Stimulated activated CD8-positive, alpha-beta memory T cell treated with anti-CD3 and anti-CD28 coated beads, Interleukin-15, amount 100 ng/mL, for 48 hours (primary cell): ENCODE measurements around the gene HNRNPCL1.
"Not testable (repeated sequence)": the region's sequence is repeated elsewhere in the genome, so short reads cannot be mapped to it uniquely, and the experiment has no call there.

ENCODE experiments used
- DNase-seq, 2 donors: peaks; one replicate each; pipeline ENCODE4 v3.0.0-alpha.2; 2020; ENCODE audit warnings: low read depth in 2 of 2

Gene HNRNPCL1

GRCh38 chr1:12848620-12849019 is at the start of gene HNRNPCL1:
Gene HNRNPCL1 (minus strand): TSS chr1:12848720. CDS start chr1:12848289, 431 bp downstream.
- not testable (repeated sequence) for DNase-seq

GRCh38 chr1:12898170-12898569 is 49.6 kb upstream of the HNRNPCL1 start, which contains the start of gene PRAMEF10:
Gene PRAMEF10 (minus strand): TSS chr1:12898270. CDS start chr1:12895847, 2,423 bp downstream.
- not testable (repeated sequence) for DNase-seq

DNA sequence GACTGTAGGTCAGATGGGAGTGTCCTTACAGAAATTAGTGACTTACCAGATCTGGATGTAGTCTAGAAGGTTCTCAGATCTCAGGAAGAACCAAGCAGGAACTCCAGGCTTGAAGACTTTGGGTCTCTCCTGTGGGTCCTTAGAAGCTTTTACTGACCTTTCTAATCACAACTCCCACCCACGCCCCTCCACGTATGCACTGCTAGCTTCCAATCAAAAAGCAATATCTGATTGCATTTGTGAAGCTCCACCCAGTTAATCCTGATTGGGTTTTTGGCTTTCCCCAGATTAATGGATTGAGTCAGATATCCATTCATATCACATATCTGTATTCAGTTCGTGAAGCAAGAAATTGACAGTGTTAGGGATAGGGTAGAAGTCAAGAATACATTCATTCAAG is 37.6 kb upstream of the HNRNPCL1 start, which contains the start of gene PRAMEF4:
TSS of gene PRAMEF4 (minus strand) at position 101 of the 400 bp plus-strand sequence. CDS start 2,807 bp downstream, outside the sequence.
- DNase-seq, result not testable (repeated sequence)

DNA sequence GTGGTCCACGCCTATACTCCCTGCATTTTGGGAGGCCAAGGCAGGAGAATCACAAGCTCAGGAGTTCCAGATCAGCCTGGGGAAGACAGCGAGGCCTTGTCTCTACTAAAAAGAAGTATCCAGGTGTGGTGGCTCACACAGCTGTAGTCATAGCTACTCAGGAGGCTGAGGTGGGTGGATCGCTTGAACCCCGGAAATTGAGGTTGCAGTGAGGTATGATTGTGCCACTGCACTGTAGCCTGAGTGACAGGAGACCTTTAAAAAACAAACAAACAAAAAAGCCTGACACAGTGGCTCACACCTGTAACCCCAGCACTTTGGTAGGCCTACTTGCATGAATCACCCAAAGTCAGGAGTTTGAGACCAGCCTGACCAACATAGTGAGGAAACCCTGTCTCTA is 29.9 kb upstream of the HNRNPCL1 start:
- DNase-seq, result not testable (repeated sequence)

- DNase-seq, result not testable (repeated sequence)
Measured at GRCh38 chr1:12863131-12863880, 14.8 kb upstream of the HNRNPCL1 start.

DNA sequence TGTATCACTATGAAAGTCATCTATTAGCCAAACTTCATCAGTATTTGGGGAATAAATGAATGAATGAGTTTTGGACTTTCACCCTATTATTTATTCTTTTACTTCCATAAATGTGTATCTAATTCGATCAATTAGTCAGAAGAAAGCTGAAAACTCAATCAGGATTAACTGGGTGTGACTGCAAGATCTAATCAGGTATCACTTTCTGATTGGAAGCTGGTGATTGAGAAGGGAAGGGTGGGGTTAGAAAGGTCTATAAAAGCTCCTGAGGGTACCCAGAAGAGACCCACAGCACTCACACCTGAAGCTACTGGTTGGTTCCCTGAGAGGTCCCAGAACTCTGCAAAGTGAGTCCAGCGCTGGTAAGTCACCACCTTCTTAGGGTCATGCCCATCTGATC is 8.3 kb upstream of the HNRNPCL1 start, which contains the start of gene PRAMEF2:
TSS of gene PRAMEF2 (plus strand) at position 301 of the 400 bp plus-strand sequence. CDS start 1,924 bp downstream, outside the sequence.
- DNase-seq, result not testable (repeated sequence)

DNA sequence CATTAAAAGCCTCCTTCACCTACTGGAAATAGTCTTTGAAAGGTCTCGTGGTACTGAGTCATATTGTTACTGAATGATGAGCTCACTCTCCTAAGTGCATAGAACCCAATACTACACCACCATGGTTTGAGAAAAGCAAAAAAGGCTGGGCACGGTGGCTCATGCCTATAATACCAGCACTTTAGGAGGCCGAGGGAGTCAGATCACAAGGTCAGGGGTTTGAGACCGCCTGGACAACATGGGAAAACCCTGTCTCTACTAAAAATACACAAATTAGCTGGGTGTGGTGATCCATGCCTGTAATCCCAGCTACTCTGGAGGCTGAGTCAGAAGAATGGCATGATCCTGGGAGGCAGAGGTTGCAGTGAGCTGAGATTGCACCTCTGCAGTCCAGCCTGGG is 3.3 kb upstream of the HNRNPCL1 start:
- no peak for DNase-seq

GRCh38 chr1:12833251-12833650 is 15.3 kb downstream of the HNRNPCL1 start:
- not testable (repeated sequence) for DNase-seq

DNA sequence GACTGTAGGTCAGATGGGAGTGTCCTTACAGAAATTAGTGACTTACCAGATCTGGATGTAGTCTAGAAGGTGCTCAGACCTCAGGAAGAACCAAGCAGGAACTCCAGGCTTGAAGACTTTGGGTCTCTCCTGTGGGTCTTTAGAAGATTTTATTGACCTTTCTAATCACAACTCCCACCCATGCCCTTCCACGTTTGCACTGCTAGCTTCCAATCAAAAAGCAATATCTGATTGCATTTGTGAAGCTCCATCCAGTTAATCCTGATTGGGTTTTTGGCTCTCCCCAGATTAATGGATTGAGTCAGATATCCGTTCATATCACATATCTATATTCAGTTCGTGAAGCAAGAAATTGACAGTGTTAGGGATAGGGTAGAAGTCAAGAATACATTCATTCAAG is 17.2 kb downstream of the HNRNPCL1 start, which contains the start of gene PRAMEF11:
TSS of gene PRAMEF11 (minus strand) at position 101 of the 400 bp plus-strand sequence. CDS start 2,621 bp downstream, outside the sequence.
- DNase-seq, result not testable (repeated sequence)

DNA sequence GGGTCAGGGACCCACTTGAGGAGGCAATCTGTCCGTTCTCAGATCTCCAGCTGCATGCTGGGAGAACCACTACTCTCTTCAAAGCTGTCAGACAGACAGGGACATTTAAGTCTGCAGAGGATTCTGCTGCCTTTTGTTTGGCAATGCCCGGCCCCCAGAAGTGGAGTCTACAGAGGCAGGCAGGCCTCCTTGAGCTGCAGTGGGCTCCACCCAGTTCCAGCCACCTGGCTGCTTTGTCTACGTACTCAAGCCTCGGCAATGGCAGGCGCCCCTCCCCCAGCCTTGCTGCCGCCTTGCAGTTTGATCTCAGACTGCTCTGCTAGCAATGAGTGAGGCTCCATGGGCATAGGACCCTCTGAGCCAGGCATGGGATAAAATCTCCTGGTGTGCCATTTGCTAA is 29.5 kb downstream of the HNRNPCL1 start:
- not testable (repeated sequence) for DNase-seq

DNA sequence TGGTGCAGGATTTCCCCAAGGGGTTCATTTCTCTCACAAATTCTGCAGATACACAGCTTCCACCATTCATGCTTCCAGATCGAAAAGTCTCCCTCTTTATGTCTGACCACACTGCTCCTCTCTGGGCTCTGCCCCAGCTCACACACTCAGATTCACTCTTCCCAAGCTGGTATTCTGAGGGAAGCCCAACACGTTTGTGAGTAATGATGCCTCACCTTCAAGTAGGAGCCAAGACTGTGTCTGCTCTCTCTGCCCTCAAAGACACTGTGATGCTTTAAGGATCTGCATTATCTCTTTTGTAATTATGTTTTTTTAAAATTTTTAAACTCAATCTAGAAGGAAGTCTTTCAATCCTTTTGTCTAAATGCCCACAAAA is 37.1 kb downstream of the HNRNPCL1 start:
- DNase-seq, result no peak

GRCh38 chr1:12810691-12811408 is 37.7 kb downstream of the HNRNPCL1 start:
- no peak for DNase-seq

DNA sequence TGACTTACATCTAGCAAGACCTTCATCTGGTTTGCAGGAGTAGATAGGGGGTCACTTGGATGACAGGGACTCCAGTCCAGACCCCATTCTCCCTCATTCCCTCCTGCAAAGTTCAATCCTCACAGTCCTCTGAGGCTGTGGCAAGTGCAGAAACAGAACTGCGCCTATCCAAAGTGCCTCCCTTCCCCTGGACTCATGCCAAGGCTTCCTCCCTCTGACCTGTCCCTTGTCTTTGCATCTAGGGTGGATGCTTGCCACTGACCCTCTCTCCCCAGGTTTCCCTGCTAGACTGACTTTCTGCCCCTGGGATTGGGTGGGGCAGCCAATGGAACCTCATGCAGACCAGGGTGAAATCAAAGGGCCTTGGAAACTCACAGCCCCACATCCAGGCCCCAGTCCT is 38.6 kb downstream of the HNRNPCL1 start:
- no peak for DNase-seq

DNA sequence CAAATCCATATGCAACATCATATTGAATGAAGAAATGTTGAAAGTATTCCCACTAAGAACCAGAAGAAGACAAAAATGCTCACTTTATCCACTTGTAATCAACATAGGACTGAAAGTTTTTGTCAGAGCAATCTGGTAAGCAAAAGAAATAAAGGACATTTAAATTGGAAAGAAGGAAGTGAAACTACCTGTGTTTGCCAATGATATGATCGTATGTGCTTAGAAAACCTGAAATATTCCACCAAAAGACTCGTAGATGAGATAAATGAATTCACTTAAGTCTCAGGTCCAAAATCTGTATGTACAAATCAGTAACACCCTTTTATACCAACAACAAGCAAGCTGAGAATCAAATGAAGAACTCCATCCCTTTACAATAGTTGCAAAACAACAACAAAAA is 48.8 kb downstream of the HNRNPCL1 start:
- DNase-seq, result no peak

- DNase-seq, result no peak
Measured at GRCh38 chr1:12798911-12799310, 49.6 kb downstream of the HNRNPCL1 start.
